ENCODE results near the gene DOLK.

The DOLK gene

GRCh38 chr9:128898845-128899565, 48.4 kb downstream of the DOLK start:
- H3K4me2 ChIP-seq: no peak overlapping the region
- no peak overlapping the region for H3K9ac ChIP-seq
- no peaks in the 10 kb centered on the region for H3K79me2 ChIP-seq (ENCODE audit: insufficient read depth, low read depth)
- no peak overlapping the region for H3K4me3 ChIP-seq (IDR thresholded peaks at IDR 0.05; ENCODE audit: insufficient read depth, low read depth, low read length)
- no peak overlapping the region for H3K27ac ChIP-seq
- no peak overlapping the region for H2AFZ ChIP-seq (ENCODE audit: low read depth)
- TF ChIP-seq CTCF (conservative IDR thresholded peaks at IDR 0.05; ENCODE audit: low read depth, low read length): no peak
- H3K4me1 ChIP-seq (ENCODE audit: low read depth, poor library complexity, severe bottlenecking): peaks cover 8% of the 10 kb centered on the region
- H4K20me1 ChIP-seq (ENCODE audit: insufficient read depth): no peaks in the 10 kb centered on the region
- no peaks in the 10 kb centered on the region; the same call in 1 of the 2 replicates for H3K36me3 ChIP-seq (ENCODE audit: insufficient read depth)
- no peaks in the 10 kb centered on the region for H3K27me3 ChIP-seq (ENCODE audit: insufficient read depth, low read depth)

GRCh38 chr9:128898382-128898781, 49.0 kb downstream of the DOLK start:
- Histone ChIP-seq H3K9ac (no peak overlapping the region), H4K20me1 (ENCODE audit: insufficient read depth) (no peaks in the 10 kb centered on the region), H3K4me1 (ENCODE audit: low read depth, poor library complexity, severe bottlenecking) (peaks cover 8% of the 10 kb centered on the region), H3K4me2 (no peak overlapping the region), H3K4me3 (IDR thresholded peaks at IDR 0.05; ENCODE audit: insufficient read depth, low read depth, low read length) (no peak overlapping the region), H3K27me3 (ENCODE audit: insufficient read depth, low read depth) (no peaks in the 10 kb centered on the region), H3K79me2 (ENCODE audit: insufficient read depth, low read depth) (no peaks in the 10 kb centered on the region), H3K36me3 (ENCODE audit: insufficient read depth) (no peaks in the 10 kb centered on the region; the same call in 1 of the 2 replicates), H2AFZ (ENCODE audit: low read depth) (no peak overlapping the region), H3K27ac (no peak overlapping the region)
- TF ChIP-seq CTCF (conservative IDR thresholded peaks at IDR 0.05; ENCODE audit: low read depth, low read length): no peak

- H3K4me1 ChIP-seq (ENCODE audit: low read depth, poor library complexity, severe bottlenecking): peaks cover 8% of the 10 kb centered on the region
- H3K4me2 ChIP-seq: no peak overlapping the region
- TF ChIP-seq CTCF (conservative IDR thresholded peaks at IDR 0.05; ENCODE audit: low read depth, low read length): no peak
- no peaks in the 10 kb centered on the region; the same call in 1 of the 2 replicates for H3K36me3 ChIP-seq (ENCODE audit: insufficient read depth)
- no peaks in the 10 kb centered on the region for H3K79me2 ChIP-seq (ENCODE audit: insufficient read depth, low read depth)
- no peaks in the 10 kb centered on the region for H4K20me1 ChIP-seq (ENCODE audit: insufficient read depth)
- H3K27ac ChIP-seq: no peak overlapping the region
- H3K4me3 ChIP-seq (IDR thresholded peaks at IDR 0.05; ENCODE audit: insufficient read depth, low read depth, low read length): no peak overlapping the region
- H3K27me3 ChIP-seq (ENCODE audit: insufficient read depth, low read depth): no peaks in the 10 kb centered on the region
- H2AFZ ChIP-seq (ENCODE audit: low read depth): no peak overlapping the region
- H3K9ac ChIP-seq: no peak overlapping the region
Observed at GRCh38 chr9:128895556-128895955, 51.8 kb downstream of the DOLK start.
